ENCODE data around the gene SLC37A2.

DNA sequence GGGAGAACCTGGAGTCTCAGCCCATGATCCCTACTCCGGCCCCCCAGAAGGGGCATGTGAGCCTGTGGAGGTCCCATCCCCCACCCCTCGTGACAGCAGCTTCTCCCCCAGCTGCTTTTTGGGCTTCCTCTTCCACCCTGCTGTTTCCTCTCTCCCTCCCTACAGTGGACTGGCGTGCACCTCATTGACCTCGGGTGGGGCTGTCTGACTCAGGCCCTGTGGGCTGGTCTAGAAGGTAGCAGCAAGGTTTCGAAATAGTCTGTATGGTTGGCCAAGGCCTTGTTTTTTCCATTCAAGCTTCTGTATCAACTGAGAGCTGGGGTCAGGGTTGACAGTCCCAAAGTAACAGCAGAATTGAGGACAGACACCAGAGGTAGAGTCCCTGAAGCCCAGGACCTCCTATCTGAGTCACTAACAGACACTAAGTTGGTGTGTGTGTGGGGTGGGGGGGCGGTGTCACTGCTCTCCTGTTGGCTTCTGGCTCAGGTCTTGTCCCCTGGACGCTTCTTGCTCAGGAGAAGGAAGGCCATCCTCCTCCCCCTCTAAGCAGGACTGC is 7.7 kb downstream of the SLC37A2 start:
- no peak for TF ChIP-seq EZH2 (IDR thresholded peaks at IDR 0.05)
- no peak for TF ChIP-seq POLR2AphosphoS5 (IDR thresholded peaks at IDR 0.05; ENCODE audit: borderline replicate concordance, low read depth, low read length)
- no peak for TF ChIP-seq FOXP2 (optimal IDR thresholded peaks at IDR 0.05; ENCODE audit: control extremely low read depth, extremely low read length, insufficient read depth)
